ENCODE results near the gene ZNF90.

The ZNF90 gene

DNA sequence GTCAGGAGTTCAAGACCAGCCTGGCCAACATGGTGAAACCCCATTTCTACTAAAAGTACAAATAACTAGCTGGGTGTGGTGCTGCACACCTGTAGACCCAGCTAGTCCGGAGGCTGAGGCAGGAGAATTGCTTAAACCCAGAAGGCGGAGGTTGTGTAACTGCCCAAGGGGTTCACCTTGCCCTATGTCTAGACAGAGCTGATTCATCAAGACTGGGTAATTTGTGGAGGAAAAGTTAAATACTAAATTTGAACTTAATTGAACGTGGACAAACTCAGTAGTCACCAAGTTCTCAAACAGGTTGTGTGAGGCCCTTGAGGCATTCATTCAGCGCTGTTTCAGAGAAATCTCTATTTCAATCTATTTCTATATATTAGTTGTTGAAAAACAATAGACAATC lies 75.5 kb downstream of the ZNF90 start:
- Mint-ChIP-seq H3K27me3 (no peaks in the 10 kb centered on the region), H3K4me1 (ENCODE audit: low read depth) (no peaks in the 10 kb centered on the region), H3K9me3 (peaks cover 2% of the 10 kb centered on the region), H3K27ac (no peak overlapping the region), H3K4me3 (no peak overlapping the region), H3K36me3 (ENCODE audit: low read depth) (no peaks in the 10 kb centered on the region)
- no peak for DNase-seq

DNA sequence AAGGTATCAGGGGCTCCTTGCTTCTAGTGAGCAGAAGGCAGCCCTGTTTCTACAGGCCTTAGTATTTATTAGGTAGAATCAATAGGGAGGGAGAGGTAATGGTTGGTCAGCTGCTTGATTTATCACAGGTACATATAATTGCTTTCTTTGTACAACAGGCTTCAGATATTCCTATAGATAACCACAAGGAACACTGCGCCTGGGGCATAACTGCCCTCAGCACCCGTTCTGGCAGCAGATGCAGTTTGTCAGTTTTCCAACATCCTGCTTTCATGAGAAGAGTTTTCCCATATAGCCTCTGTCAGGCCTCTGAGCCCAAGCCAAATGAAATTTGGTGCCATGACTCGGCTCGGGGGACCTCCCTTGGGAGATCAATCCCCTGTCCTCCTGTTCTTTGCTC lies 76.8 kb downstream of the ZNF90 start:
- H3K27ac Mint-ChIP-seq = no peak overlapping the region
- H3K27me3 Mint-ChIP-seq = no peaks in the 10 kb centered on the region
- no peaks in the 10 kb centered on the region for H3K4me1 Mint-ChIP-seq (ENCODE audit: low read depth)
- H3K36me3 Mint-ChIP-seq (ENCODE audit: low read depth) = no peaks in the 10 kb centered on the region
- no peak overlapping the region for H3K4me3 Mint-ChIP-seq
- H3K9me3 Mint-ChIP-seq = peaks cover 10% of the 10 kb centered on the region
- no peak for DNase-seq

DNA sequence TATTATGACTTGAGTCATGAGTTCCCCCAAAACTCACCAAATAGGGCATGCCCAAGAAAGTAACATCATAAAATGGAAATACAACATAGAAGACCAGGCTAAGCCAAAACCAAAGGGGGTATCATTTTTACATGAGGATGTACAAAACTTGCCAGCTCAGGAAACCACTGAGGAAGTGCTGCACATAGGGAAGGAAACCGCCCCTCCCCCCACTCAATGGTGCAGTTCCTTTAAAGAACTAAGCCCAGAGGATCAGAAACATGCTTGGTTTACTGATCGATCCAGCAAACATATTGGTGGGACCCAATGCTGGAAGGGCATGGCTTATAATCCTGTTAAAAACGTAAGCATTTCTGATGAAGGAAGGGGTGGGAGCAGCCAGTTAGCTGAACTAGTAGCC lies 85.0 kb downstream of the ZNF90 start:
- no peak for DNase-seq
- H3K9me3 Mint-ChIP-seq = peaks cover 34% of the 10 kb centered on the region
- peaks cover 10% of the 10 kb centered on the region for H3K36me3 Mint-ChIP-seq (ENCODE audit: low read depth)
- no peak overlapping the region for H3K27ac Mint-ChIP-seq
- H3K4me1 Mint-ChIP-seq (ENCODE audit: low read depth) = peaks cover 27% of the 10 kb centered on the region
- H3K4me3 Mint-ChIP-seq = no peak overlapping the region
- H3K27me3 Mint-ChIP-seq = no peaks in the 10 kb centered on the region

DNA sequence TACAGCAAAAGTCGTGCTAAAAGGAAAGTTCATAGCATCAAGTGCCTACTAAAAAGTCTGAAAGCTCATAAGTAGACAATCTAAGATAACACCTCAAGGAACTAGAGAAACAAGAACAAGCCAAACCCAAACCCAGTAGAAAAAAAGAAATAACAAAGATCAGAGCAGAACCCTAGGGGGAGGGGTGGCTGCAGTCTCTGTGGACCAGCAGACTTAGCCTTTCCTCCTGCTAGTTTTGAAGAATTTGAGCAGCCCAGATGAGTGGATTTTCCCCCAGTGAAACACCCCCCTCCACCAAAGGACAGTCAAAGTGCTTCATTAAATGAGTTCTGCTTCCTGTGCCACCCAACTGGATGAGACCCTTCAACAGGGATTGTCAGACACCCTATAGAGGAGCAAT lies 86.7 kb downstream of the ZNF90 start:
- peaks cover 30% of the 10 kb centered on the region for H3K4me1 Mint-ChIP-seq (ENCODE audit: low read depth)
- peaks cover 24% of the 10 kb centered on the region for H3K36me3 Mint-ChIP-seq (ENCODE audit: low read depth)
- peaks cover 29% of the 10 kb centered on the region for H3K9me3 Mint-ChIP-seq
- no peak overlapping the region for H3K4me3 Mint-ChIP-seq
- H3K27me3 Mint-ChIP-seq = no peaks in the 10 kb centered on the region
- no peak overlapping the region for H3K27ac Mint-ChIP-seq
- DNase-seq = no peak

DNA sequence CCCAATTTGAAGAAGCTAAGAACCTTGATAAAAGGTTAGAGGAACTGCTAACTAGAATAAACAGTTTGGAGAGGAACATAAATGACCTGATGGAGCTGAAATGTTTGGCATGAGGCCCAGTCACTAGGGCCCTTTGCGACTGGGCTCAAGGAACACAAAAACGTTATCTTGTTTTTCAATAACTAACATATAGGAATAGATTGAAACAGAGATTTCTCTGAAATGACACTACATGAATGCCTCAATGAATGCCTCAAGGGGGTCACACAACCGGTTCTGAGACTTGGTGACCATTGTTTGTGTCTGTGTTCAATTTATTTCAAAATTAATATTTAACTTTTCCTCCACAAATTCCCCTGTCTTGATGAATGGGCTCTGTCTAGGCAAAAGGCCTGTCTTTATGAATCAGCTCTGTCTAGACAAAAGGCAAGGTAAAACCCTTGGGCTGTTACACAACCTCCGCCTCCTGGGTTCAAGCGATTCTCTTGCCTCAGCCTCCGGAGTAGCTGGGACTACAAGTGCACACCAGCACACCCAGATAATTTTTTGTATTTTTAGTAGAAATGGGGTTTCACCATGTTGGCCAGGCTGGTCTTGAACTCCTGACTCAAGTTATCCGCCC lies 88.3 kb downstream of the ZNF90 start:
- Mint-ChIP-seq H3K4me3 (no peak overlapping the region), H3K4me1 (ENCODE audit: low read depth) (peaks cover 38% of the 10 kb centered on the region), H3K36me3 (ENCODE audit: low read depth) (peaks cover 39% of the 10 kb centered on the region), H3K27me3 (no peaks in the 10 kb centered on the region), H3K9me3 (peaks cover 34% of the 10 kb centered on the region), H3K27ac (no peak overlapping the region)
- DNase-seq = no peak

DNA sequence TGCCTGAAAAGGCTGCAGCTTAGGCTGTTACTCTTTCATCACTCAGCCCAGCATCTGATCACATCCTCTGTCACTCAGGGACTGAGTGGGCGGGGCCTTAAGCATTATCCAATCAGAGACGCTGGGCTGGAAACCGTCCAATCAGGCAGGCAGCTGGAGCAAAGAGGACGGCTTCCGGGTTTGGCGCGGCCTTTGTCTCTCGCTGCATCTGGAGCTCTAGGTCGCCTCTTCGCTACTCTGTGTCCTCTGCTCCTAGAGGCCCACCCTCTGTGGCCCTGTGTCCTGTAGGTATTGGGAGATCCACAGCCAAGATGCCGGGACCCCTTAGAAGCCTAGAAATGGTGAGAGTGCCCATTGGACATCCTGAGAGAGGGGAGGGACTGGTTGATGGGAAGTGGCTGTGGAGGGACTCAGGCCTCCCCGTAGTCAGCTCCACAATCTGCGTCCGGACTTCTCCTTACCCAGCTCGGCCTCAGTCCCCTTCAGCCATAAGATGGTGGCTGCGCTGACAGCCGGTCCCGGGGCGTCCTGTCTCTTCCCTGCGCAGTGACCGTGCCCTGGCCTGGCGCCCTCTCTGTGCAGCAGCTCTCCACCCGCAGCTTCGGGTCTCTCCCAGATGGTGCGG lies 89.3 kb downstream of the ZNF90 start, which contains the start of gene ZNF486:
TSS of gene ZNF486 (plus strand) at position 195 of the 625 bp plus-strand sequence. CDS start at position 312, 117 bp downstream.
- no peaks in the 10 kb centered on the region for H3K27me3 Mint-ChIP-seq
- H3K27ac Mint-ChIP-seq = peak within 1 kb of the TSS; percentile 93
- peaks cover 37% of the 10 kb centered on the region for H3K9me3 Mint-ChIP-seq
- peak within 1 kb of the TSS; percentile 98 for H3K4me3 Mint-ChIP-seq
- H3K36me3 Mint-ChIP-seq (ENCODE audit: low read depth) = peaks cover 49% of the 10 kb centered on the region
- peaks cover 44% of the 10 kb centered on the region for H3K4me1 Mint-ChIP-seq (ENCODE audit: low read depth)
- peak; percentile 88 for DNase-seq

DNA sequence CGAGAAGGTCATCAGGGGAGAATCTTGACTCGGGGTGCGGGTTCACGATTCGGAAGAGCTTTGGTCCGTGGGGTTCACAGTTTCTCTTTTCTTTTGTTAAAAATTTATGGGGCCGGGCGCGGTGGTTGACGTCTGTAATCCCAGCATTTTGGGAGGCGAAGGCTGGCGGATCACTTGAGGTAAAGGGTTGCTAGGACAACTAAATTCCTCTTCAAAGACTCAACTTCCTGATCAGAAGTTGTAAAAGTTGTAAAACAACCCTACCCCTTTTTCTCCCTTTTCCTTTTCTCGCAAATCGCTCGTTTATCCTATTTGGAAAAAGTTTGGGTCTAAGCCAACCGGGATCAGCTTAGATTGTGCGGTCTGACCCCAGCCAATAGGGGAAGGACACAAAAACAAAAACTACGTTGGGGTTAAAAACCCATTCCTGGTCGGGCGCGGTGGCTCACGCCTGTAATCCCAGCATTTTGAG lies 89.9 kb downstream of the ZNF90 start:
- H3K27me3 Mint-ChIP-seq = no peaks in the 10 kb centered on the region
- peaks cover 38% of the 10 kb centered on the region for H3K4me1 Mint-ChIP-seq (ENCODE audit: low read depth)
- DNase-seq = no peak
- H3K9me3 Mint-ChIP-seq = peaks cover 33% of the 10 kb centered on the region
- H3K4me3 Mint-ChIP-seq = peak overlapping the region; percentile 98
- H3K27ac Mint-ChIP-seq = peak overlapping the region; percentile 93
- H3K36me3 Mint-ChIP-seq (ENCODE audit: low read depth) = peaks cover 55% of the 10 kb centered on the region
